Measurements from ENCODE around the gene GPBAR1.

- TF ChIP-seq, protein P1, sequence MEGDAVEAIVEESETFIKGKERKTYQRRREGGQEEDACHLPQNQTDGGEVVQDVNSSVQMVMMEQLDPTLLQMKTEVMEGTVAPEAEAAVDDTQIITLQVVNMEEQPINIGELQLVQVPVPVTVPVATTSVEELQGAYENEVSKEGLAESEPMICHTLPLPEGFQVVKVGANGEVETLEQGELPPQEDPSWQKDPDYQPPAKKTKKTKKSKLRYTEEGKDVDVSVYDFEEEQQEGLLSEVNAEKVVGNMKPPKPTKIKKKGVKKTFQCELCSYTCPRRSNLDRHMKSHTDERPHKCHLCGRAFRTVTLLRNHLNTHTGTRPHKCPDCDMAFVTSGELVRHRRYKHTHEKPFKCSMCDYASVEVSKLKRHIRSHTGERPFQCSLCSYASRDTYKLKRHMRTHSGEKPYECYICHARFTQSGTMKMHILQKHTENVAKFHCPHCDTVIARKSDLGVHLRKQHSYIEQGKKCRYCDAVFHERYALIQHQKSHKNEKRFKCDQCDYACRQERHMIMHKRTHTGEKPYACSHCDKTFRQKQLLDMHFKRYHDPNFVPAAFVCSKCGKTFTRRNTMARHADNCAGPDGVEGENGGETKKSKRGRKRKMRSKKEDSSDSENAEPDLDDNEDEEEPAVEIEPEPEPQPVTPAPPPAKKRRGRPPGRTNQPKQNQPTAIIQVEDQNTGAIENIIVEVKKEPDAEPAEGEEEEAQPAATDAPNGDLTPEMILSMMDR (IDR thresholded peaks at IDR 0.05), result no peak
- TF ChIP-seq EP300 (IDR thresholded peaks at IDR 0.05), result no peak
These were observed 33.1 kb downstream of the GPBAR1 start for GRCh38 chr2:218293715-218294429.

Measured in ovary (tissue), 3 donors.